Fibroblast of peridontal ligament (primary cell): ENCODE results near the gene SLC35F5.
"Not testable (repeated sequence)": the region's sequence is repeated elsewhere in the genome, so short reads cannot be mapped to it uniquely, and the experiment has no call there.

ENCODE experiments used
- DNase-seq: peaks from one replicate; pipeline ENCODE4 v3.0.0-alpha.2; 2010; ENCODE audit errors: extremely low read depth

SLC35F5 gene

DNA sequence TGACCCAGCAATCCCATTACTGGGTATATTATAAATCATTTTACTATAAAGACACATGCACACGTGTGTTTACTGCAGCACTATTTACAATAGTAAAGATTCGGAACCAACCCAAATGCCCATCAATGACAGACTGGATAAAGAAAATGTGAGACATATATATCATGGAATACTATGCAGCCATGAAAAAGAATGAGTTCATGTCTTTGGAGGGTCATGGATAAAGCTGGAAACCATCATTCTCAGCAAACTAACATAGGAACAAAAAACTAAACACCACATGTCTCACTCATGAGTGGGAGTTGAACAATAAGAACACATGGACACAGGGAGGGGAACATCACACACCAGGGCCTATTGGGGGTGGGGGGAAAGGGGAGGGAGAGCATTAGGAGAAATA lies 58.2 kb downstream of the SLC35F5 start:
- not testable (repeated sequence) for DNase-seq

DNA sequence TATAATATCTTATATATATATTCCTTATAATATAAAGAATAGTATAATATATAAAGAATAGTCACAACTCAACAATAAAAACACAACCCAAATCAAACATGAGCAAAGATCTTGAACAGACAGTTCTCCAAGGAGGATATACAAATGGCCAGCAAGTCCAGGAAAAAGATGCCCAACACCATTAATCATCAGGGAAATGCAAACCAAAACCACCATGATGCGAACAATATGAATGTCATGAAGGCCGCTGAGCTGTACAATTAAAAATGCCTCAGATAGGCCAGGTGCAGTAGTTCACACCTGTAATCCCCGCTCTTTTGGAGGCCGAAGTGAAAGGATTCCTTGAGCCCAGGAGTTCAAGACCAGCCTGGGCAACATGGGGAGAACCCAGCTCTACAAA lies 58.9 kb downstream of the SLC35F5 start:
- no peak for DNase-seq

DNA sequence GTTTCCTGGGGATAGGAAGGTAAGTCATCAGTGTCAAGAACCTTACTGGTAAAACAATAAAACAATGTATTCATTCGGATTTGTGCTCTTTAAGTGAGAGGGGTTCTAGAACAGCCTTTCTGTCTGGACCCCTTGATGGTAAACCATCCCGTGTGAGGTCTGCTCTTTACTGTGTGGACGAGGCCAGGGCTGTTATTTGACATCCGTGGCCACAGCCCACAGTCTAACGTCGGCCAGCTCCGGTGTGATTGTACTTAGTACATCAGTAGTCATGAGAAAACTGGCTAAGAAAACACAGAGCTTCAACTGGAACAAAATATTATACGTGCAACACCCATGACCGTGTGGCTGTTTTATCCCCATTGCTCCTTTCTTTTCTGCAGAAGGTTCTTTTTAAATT lies 62.0 kb downstream of the SLC35F5 start:
- no peak for DNase-seq

DNA sequence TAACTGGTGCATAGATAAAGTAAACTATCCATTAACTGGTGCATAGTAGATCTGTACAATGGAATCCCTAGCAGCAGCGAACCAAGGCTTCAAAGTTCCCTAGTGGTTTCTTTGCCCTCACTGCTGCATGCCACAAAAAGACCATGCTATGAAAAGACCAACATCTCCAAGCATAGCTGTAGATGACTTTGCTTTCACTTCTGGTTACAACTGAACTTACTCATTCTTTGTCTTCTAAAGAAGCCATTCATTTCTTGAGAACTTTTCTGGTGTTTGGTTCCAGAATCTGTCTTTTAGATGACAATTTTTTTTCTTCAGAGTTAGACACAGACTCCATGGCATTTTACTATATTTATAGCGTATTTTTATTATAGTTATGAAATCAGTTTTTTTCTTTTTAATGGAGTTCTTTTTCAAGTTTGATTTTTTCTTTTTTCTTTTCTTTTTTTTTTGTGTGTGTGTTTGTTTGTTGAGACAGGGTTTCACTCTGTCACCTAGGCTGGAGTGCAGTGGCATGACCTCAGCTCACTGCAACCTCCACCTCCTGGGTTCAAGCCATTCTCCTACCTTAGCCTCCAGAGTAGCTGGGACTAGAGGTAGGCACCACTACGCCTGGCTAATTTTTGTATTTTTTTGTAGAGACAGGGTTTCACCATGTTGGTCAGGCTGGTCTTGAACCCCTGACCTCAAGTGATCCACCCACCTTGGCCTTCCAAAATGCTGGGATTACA lies 63.6 kb downstream of the SLC35F5 start:
- no peak for DNase-seq

DNA sequence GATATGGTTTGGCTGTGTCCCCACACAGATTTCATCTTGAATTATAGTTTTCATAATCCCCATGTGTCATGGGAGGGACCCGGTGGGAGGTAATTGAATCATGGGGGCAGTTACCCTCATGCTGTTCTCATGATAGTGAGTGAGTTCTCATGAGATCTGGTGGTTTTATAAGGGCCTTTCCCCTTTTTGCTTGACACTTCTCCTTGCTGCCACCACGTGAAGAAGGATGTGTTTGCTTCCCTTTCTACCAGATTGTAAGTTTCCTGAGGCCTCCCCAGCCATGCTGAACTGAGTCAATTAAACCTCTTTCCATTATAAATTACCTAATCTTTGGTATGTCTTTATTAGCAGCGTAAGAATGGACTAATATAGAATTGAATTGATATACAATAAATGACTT lies 65.6 kb downstream of the SLC35F5 start:
- not testable (repeated sequence) for DNase-seq

DNA sequence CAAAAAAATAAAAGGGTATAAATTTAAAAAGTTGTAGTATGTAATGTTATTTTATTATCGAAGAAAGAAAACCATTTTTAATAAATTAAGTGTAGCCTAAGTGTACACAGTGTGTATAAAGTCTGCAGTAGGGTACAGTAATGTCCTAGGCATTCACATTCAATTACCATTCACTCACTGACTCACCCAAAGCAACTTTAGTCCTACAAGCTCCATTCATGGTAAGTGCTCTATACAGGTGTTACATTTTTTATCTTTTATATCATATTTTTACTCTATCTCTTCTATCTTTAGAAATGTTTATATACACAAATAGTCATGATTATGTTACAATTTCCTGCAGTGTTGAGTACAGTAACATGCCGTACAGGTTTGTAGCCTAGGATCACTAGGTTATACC lies 69.9 kb downstream of the SLC35F5 start:
- DNase-seq = no peak

DNA sequence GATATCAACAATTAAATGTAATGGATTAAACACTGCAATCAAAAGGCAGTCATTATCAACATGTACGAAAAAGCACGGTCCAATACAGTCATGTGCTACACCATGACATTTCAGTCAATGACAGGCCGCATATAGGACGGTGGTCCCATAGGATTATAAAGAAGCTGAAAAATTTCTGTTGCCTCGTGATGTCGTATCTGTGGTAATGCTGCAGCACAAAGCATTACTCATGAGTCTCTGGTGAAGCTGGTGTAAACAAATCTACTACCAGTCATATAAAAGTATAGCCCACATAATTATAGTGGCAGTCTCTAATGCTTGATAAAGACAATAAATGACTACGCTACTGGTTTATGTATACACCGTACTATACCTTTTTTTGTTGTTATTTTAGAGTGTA lies 71.0 kb downstream of the SLC35F5 start:
- peak; percentile 8 for DNase-seq

DNA sequence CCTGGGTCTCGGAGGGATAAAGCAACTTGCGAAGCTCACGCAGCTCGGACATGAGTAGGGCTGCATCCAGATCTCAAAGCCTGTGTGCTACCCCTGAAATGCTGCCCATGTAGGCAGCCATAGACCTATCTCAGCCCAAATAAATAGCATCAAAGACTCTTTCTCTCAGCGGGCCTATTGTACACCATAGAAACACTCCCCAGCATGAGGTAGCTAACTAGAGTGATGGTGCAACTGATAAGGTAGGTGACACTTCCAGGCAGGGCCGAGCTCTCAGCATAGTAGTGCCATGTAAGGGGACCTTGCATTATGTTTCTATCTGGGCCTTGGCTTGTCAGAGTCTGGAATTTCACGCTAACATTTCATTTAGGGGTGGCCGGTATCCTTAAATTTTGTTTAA lies 77.0 kb downstream of the SLC35F5 start:
- DNase-seq = no peak

DNA sequence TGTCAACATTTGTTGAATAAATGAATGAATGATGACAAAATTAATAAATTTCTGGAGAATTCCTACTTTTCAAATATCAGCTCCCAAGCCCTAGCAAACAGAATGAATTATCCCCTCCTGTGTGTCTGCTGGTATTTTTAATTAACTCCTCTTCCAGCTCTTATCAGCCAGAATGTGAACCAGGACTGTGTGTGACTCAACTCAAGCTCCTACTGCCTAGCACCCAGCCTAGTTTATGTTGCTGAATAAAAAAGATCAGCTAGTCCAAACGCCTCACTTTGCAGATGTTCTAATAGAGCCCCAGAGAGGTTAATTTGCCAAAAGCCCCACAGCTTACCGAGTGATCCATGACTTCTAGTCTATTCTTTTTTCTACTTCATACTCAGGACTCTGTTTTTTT lies 79.1 kb downstream of the SLC35F5 start:
- DNase-seq = no peak

DNA sequence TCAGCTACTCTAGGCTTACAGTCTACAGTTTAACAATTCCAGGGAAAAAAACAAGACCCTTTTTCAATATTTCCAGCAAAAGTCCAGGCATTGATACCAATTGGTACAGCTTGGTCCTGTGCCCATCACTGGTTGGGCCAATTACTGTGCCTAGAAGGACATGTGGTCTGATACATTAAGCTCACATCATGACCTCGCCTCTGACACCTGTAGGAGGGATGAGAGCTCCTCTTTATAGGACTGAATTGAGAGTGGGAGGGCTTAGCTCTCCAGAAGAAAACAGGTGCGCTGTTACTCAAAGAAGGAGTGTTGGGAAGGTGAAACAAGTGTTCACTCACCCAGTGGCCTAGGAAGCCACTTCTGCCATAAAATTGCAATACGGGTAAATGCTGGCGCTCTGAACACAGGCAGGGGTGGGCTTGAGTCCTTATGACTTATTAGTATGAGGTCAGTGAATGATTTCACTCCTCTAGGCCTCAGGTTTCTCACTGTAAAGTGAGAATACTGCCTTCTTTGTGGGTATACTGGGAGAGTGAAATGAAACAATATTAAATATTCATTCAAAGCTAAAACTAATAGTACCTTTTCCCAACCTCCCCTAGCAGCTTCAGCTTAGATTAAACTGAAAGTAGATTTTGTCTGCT lies 79.7 kb downstream of the SLC35F5 start:
- no peak for DNase-seq

DNA sequence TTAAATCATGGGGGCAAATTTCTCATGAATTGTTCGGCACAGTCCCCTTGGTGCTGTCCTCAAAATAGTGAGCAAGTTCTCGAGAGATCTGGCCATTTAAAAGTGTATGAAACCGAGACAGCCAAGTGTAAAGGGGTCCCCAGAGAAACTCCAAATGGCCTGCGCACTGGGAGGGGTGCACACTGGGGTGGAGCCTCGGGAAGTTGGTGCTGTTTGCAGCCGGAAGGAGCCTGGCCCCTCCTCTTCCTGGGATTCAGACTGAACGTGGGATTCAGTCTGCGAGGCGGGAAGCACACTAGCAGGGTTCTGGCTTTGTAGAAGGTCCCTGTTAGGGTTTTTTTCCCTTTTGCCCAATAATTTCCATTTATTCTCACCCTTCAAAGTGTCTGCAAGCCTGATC lies 80.6 kb downstream of the SLC35F5 start:
- DNase-seq = no peak

DNA sequence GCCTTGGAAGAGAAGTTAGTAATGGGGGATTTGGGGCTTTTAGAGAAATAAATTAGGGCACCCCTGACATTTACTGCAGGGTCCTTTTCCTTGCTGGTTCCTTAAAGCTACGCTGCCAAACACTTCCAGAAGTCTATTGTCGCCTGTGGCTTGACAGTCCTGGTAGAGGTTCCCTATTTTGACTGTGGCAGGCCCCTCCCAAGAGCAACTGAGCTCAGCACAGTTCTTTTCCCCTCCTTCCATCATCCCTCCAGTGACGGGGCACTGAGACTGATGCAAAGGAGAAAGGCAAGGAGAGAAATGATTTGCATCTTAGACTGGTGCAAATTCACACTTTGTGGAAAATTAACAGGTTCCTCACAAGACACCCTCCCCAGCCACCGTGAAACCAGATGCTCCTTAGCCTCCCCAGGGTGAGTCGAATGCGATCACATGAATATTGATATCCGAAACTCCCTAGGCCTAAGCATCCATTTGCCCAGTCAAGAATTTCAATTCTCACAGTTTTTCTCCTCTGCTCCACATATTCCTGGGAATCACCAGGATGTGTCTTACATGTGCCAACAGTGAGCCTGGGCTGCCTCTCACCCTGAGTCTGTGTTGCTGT lies 84.0 kb downstream of the SLC35F5 start:
- DNase-seq = no peak

DNA sequence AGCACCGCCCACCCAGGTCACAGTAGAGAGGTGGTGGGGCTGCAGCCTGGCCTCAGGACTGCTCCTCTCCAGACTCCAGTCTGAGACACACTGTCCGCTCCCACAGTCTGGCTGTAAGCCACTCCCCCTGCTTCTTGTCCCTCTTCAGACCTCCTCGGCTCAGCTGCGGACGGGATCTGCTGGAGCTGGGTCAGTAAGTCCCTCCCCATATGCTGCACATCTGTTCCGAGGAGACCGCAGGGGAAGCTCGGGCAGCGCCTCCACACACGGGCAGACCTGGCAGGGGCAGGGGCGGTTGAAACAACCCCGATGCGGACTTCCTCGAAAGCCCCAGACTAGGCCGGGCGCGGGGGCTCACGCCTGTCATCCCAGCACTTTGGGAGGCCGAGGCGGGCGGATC lies 87.4 kb downstream of the SLC35F5 start:
- not testable (repeated sequence) for DNase-seq

DNA sequence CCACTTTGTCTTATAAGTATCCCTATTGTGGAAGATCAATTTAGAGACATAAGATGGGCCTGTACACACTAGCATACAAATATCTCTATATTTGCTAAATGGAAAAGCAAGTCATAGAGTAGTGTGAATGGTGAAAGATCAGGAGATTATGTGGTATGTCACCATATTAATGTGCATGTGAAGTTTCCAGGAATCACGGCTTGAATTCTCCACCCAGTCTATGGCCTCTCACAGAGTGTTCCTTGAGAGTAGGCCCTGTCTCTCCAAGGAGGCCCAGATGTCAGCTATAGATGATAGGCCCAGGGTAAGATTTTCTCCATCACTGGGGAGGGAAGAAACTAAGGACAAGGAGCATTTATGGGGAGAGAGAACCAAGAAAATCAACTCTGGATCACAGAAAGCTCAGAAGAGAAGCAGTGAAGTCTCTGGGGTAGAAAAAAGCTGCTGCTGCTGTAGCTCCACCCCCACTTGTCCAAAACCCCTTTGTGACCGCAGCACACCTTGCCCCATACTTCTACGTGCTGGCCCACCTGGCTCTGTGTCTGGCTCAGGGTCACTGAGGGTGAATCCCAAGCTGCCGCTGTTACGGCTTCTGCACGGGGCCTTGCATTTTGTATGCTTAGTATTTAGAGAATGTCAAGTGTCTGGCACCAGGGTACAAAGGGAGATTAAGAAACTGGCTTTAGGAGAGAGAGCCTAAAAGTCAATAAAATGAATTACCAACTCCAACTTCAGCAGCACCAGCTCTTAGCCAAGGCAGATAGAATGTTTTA lies 91.5 kb downstream of the SLC35F5 start:
- not testable (repeated sequence) for DNase-seq

DNA sequence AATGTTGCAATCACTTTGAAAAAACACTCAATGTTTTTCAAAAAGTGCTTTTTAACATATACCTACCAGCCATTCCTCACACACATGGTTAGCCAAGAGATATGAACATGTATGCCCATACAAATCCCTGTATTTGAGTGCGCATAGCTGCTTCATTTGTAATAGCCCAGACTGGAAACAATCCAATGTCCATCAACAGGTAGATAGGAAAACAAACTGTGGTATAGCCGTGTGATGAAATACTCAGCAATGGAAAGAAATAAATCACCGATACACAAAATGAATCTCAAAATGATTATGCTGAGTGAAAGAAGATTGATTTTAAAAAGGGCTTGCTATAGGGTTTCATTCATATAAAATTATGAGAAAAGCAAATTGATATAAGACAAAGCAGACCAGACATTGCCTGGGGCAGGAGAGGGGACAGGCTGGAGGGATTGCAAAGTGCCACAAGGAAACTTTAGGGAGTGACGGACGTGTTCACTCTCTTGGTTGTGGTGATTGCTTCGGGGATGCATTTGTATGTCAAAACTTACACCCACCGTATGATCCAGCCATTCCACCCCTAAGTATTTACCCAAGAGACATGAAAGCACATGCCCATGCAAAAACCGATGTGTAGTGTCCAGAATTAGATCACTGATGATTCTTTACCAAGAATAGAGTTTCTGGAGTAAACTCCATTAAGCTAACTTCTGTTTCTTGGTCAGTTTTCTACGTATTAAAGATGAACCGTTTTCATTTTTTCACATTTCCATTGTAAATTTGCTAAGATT lies 93.0 kb downstream of the SLC35F5 start:
- not testable (repeated sequence) for DNase-seq
